Measurements from ENCODE around the gene SLCO4A1.

Gene SLCO4A1

GRCh38 chr20:62629864-62630470, 12.3 kb upstream of the SLCO4A1 start:
- no peak for DNase-seq (ENCODE audit: extremely low read depth, low read depth)
- TF ChIP-seq CTCF (IDR thresholded peaks at IDR 0.05; ENCODE audit: low read depth, low read length), result no peak

- no peak for TF ChIP-seq CTCF (IDR thresholded peaks at IDR 0.05; ENCODE audit: low read depth, low read length)
- no peak for DNase-seq (ENCODE audit: extremely low read depth, low read depth)
Observed at GRCh38 chr20:62631336-62632308, 10.7 kb upstream of the SLCO4A1 start.

- DNase-seq (ENCODE audit: extremely low read depth, low read depth), result no peak
- TF ChIP-seq CTCF (IDR thresholded peaks at IDR 0.05; ENCODE audit: low read depth, low read length), result no peak
Observed at GRCh38 chr20:62632575-62633090, 9.7 kb upstream of the SLCO4A1 start.

- TF ChIP-seq CTCF (IDR thresholded peaks at IDR 0.05; ENCODE audit: low read depth, low read length), result no peak
- DNase-seq (ENCODE audit: extremely low read depth, low read depth), result no peak
Observed at GRCh38 chr20:62633598-62634329, 8.5 kb upstream of the SLCO4A1 start.

GRCh38 chr20:62634330-62634967, 7.9 kb upstream of the SLCO4A1 start:
- no peak for TF ChIP-seq CTCF (IDR thresholded peaks at IDR 0.05; ENCODE audit: low read depth, low read length)
- DNase-seq (ENCODE audit: extremely low read depth, low read depth), result no peak

- no peak for TF ChIP-seq CTCF (IDR thresholded peaks at IDR 0.05; ENCODE audit: low read depth, low read length)
- no peak for DNase-seq (ENCODE audit: extremely low read depth, low read depth)
Observed at GRCh38 chr20:62635232-62635631, 7.1 kb upstream of the SLCO4A1 start.
